DND-41 (cell line): ENCODE results near the gene TNS1.

Experiments
- CTCF ChIP-seq: IDR thresholded peaks from 2 replicates; pipeline ENCODE4 v1.5.1; 2012; ENCODE audit warnings: borderline replicate concordance, low read length, moderate library complexity, mild to moderate bottlenecking; ENCODE audit not compliant: poor library complexity, severe bottlenecking; ENCODE audit errors: extremely low read depth
- EZH2 ChIP-seq: IDR thresholded peaks from 3 replicates; pipeline ENCODE4 v1.6.1; 2012; ENCODE audit warnings: borderline replicate concordance, low read depth, mild to moderate bottlenecking, moderate library complexity, low read length, inconsistent platforms; ENCODE audit not compliant: severe bottlenecking

GRCh38 chr2:217817466-217818292, 185.1 kb downstream of the TNS1 start:
- TF ChIP-seq EZH2 (no peak), CTCF (no peak)
